NB4 (cell line): Measurements from ENCODE around the gene ZNF160.
A peak's percentile ranks its signal among the peaks of the same experiment; 100 is the strongest.
"Not testable (repeated sequence)": the region's sequence is repeated elsewhere in the genome, so short reads cannot be mapped to it uniquely, and the experiment has no call there.

ENCODE experiments used
- DNase-seq: peaks from one replicate; pipeline ENCODE4 v3.0.0; 2010; ENCODE audit warnings: low read depth
- H3K4me3 ChIP-seq: one replicate; pipeline ENCODE4 v1.5.1; 2011; ENCODE audit warnings: mild to moderate bottlenecking, low read depth, low read length, moderate library complexity
- CTCF ChIP-seq: IDR thresholded peaks from one replicate; pipeline ENCODE4 v1.5.1; 2012; ENCODE audit warnings: low read depth, low read length
- MAX ChIP-seq: IDR thresholded peaks from 2 replicates; pipeline ENCODE4 v1.6.1; 2011; ENCODE audit warnings: low read depth, low read length
- MYC ChIP-seq: IDR thresholded peaks from 2 replicates; pipeline ENCODE4 v1.6.1; 2011; ENCODE audit warnings: low read depth, low read length
- POLR2A ChIP-seq: IDR thresholded peaks from 2 replicates; pipeline ENCODE4 v1.6.1; 2011; ENCODE audit warnings: mild to moderate bottlenecking; ENCODE audit not compliant: insufficient read length; ENCODE audit errors: extremely low read depth

ZNF160 gene

GRCh38 chr19:53041366-53041765 lies 61.9 kb downstream of the ZNF160 start:
- TF ChIP-seq CTCF (no peak), MYC (no peak), POLR2A (no peak), MAX (no peak)
- H3K4me3 ChIP-seq: no peak overlapping the region
- no peak for DNase-seq

GRCh38 chr19:53037101-53038097 lies 65.8 kb downstream of the ZNF160 start:
- H3K4me3 ChIP-seq: no peak overlapping the region
- DNase-seq: no peak
- no peak for TF ChIP-seq CTCF
- no peak for TF ChIP-seq MYC
- TF ChIP-seq MAX: no peak
- no peak for TF ChIP-seq POLR2A

- TF ChIP-seq MAX: no peak
- TF ChIP-seq CTCF: no peak
- no peak for TF ChIP-seq MYC
- no peak for TF ChIP-seq POLR2A
- no peak for DNase-seq
- H3K4me3 ChIP-seq: no peak overlapping the region
Observed at GRCh38 chr19:53034948-53035675, 68.1 kb downstream of the ZNF160 start.

- no peak for TF ChIP-seq MAX
- DNase-seq: no peak
- no peak overlapping the region for H3K4me3 ChIP-seq
Observed at GRCh38 chr19:53034054-53034453, 69.2 kb downstream of the ZNF160 start.

GRCh38 chr19:53028306-53028705 lies 74.9 kb downstream of the ZNF160 start:
- not testable (repeated sequence) for H3K4me3 ChIP-seq, DNase-seq

GRCh38 chr19:53019684-53020083 lies 83.5 kb downstream of the ZNF160 start:
- peak; percentile 53 for DNase-seq
- TF ChIP-seq CTCF: peak; percentile 32
- TF ChIP-seq MYC: no peak

More at GRCh38 chr19:53019684-53020083, 83.5 kb downstream of the ZNF160 start:
- no peak overlapping the region for H3K4me3 ChIP-seq
